GM19099 (cell line): ENCODE measurements around the gene MAD1L1.

Source experiments
- POLR2A ChIP-seq: IDR thresholded peaks from 3 replicates; pipeline ENCODE4 v1.6.1; 2011; ENCODE audit warnings: low read depth; ENCODE audit not compliant: insufficient read length; ENCODE audit errors: extremely low read depth

Gene MAD1L1

DNA sequence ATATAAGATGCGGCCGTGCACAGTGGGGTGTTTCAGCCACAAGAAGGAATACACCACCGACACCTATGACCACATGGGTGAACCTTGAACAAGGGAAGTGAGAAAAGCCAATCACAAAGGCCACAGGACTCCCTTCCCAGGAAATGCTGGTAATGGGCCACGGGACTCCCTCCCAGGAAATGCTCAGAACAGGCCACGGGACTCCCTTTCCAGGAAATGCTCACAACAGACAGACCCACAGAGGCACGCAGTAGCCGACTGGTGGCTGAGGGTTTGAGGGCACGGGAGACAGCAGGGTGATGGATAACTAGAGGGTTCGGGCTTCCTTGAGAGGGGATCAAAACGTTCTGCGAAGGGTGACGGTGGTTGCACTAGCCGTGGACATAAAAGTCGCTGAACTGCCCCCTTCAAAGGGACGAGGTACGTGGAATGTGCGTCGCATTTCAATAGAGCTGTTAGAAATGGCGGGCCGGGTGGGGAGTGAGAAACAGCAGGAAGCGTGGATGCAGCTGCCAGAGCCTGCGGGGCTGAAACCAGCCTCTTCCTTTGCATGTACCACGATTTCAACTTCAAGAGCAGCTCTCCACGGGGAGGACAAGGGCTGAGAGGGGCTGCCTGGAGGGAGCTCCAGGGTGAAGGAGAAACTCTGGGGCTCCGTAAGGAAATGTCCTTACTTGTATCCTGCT is 288.7 kb downstream of the MAD1L1 start:
- no peak for TF ChIP-seq POLR2A

DNA sequence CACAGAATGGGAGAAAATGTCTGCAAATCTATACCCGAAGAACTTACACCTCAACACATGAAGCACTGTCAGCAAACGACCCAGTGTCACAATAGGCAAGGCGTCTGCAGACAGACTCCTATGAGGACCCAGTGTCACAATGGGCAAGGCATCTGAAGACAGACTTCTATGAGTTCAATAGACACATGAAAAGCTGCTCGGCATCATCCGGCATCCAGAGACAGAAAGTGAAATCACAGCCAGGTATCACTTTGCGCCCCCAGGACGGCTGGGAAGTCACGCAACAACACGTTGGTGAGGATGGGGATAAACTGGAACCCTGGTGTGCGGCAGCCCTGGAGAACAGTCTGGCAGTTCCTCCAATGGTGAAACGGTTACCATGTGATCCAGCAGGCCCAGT is 289.4 kb downstream of the MAD1L1 start:
- no peak for TF ChIP-seq POLR2A

DNA sequence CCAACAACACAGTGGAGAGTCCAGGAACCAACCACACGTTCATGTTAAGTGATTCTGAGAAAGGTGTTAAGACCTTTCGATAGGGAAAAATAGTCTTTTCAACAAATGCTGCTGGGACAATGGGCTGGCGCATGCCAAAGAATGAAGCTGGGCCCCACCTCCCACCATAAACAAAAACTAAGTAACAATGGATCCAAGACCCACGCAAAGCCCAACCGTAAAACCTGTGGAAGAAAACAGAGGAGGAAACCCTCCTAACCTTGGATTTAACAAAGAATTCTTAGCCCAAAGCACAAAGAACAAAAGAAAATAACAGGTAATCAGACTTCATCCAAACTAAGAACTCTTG is 289.8 kb downstream of the MAD1L1 start:
- TF ChIP-seq POLR2A = no peak

DNA sequence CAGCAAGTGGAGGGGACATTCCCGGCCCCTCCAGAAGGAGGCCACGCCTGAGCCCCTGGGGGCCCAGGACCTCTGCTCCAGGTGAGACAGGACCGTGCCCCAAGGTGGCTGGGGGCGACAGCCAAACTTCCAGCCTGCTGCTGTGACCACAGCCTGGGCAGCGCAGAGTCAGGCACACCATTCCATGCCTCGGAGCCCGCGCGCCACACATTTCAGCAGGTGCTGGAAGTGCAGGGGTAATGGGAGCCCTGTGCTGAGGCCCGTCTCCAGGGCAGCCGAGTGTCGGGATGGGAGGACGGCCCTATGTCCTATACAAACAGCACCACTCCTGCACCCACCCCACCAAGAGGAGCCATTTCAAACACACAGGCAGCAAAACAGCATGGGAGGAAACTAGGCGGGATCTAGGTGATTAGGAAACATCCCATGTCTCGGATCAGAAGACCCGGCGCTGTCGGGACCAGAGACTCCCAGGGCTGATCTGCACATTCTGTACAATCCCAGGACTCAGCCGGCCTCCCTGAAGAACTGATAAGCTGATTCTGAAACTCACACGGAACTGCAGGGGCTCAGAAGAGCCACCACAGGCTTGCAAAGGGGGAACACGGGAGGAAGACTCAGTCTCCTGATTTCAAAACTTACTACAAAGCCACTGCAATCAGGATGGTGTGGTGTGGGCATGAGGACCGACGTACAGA is 290.4 kb downstream of the MAD1L1 start:
- TF ChIP-seq POLR2A = no peak

DNA sequence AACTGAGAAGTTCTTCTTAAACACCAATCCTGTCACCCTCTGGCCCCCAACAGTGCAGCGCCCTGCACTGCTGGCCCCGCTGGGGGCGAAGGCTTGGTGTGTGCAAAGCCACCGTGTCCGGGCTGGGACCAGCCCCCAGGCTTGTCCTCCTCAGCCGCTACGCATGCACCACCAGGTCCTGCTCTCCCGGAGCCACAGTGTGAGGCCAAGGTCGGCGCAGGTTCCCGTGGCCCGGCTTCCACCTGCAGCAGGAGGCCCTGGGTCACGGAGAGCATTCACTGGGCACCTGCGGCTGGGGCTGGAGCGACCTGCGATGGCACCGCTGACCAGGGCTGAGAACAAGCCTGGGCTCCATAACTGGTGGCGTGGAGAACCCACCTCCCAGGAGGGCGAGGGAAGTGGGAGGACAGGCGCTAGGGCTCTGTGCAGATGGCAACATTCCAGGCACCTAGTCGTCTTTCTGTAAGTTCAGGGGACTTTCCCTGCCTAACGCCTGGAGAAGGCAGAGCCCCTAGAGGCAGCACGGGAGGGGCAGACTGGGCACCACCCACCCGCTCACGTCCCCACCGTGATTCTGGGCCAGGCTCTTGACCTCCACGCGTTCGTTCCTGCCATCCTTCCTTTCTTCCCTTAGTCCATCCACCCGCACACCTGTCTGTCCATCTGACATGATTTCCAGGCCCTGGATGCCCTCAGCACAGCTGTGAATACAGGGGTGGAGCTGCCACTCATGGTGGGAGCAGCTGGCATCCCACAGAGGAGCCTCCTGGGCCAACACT is 291.1 kb downstream of the MAD1L1 start:
- no peak for TF ChIP-seq POLR2A

DNA sequence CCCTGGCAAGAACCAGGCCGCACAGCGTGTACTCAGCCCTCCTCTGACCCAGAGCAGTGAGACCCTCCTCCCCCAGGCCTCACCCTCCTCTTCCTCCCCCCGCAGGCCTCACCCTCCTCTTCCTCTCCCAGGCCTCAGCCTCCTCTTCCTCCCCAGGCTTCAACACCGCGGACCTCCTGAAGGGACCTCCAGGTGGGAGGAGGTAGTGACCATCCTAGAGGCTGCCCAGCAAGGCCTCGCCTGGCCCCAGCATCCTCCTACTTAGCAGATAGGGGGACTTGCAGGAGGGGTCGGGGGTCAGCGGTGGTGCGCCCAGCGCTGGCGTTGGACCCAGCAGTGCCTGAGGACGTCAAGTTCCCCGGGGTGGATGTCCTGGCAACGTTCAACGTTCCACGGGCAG is 291.9 kb downstream of the MAD1L1 start:
- no peak for TF ChIP-seq POLR2A

DNA sequence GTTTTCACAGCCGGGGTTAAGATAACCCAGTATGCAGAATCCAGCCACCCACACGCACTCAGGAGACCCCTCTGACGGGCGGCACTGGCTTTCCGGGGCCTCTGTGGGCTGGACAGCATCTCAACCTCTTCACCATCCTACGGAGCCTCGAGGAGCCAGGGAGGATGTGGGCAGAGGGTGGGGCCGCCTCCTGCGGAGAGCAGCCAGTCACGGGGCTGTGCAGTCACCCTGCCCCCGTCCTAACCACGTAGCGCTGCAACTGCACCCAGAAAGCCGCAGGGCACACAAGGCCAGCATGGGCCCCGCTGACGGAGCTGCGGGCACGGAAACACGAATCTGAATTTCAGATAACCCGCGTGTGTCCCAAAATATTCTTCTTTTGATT is 292.4 kb downstream of the MAD1L1 start:
- peak; percentile 27 for TF ChIP-seq POLR2A

DNA sequence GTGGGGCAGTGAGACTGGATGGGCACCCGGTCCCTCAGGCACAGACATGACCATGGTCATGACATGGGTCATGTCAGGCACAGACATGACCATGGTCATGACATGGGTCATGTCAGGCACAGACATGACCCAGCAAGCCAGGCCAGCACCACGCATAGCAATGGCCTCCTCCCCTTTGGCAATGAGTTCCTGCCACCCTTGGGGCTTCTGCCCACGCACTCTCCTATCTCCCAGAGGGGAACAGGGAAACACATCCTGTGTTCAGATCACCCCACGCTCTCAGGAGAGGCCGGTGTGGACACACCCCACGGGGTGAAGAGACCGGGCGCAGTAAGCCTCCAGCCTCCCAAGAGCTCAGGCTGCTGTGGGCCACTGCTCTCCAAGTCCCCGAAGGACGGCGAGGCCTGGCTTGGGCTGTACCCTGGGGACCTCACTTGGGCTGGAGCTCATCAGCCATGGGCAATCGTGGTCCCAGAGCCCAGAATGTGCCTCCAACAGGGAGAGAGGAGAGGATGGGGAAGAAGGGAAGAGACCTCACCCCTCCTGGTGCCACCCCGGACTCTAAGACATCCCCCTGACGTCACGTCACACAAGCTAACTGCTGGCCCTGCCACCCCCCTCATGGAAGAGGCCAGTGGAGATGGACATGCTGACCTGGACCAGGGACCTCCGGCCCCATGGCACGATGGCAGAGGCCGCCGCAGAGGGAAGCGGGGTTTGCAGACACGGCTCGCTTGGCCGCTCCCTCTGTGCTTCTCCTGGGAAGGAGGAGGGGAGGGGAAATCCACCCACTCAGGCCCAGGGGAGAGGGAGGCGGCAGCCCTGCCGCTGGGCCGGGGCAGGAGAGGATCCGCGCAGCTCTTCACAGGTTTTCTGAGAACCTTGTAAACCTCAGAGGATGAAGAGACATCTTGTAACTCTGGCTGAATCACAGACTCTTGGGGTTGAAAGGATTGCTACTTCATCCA is 293.0 kb downstream of the MAD1L1 start:
- no peak for TF ChIP-seq POLR2A

DNA sequence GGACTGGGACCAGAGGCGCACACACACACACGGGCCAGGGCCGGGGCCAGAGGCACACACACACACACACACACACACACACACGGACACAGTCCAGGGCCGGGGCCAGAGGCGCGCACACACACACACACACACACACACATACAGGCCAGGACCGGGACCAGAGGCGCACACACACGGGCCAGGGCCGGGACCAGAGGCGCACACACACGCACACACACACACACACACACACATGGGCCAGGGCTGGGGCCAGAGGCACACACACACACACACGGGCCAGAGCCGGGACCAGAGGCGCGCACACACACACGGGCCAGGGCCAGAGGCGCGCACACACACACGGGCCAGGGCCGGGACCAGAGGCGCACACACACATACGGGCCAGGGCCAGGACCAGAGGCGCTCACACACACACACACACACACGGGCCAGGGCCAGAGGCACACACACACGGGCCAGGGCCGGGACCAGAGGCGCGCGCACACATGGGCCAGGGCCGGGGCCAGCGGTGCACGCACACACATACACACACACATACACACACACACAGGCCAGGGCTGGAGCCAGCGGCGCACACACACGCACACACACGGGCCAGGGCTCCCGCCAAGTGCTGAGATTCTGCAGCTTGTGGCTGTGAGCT is 293.8 kb downstream of the MAD1L1 start:
- no peak for TF ChIP-seq POLR2A

DNA sequence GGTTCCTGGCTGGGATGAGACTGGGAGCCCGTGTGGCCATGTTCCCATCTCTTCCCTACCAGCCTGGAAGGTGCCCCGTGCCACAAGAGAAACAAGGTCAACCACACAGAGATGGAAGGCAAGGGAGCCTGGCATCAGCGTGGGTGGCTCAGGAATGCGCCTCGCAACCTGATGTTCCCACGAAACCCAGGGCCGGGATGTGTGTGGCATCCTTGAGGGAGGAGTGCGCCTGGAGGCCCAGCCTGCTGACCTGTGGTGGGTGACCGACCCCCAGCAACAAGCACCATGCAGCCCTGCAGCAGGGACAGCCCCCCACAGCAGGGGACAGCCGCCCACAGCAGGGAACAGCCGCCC is 295.5 kb downstream of the MAD1L1 start:
- TF ChIP-seq POLR2A = no peak

DNA sequence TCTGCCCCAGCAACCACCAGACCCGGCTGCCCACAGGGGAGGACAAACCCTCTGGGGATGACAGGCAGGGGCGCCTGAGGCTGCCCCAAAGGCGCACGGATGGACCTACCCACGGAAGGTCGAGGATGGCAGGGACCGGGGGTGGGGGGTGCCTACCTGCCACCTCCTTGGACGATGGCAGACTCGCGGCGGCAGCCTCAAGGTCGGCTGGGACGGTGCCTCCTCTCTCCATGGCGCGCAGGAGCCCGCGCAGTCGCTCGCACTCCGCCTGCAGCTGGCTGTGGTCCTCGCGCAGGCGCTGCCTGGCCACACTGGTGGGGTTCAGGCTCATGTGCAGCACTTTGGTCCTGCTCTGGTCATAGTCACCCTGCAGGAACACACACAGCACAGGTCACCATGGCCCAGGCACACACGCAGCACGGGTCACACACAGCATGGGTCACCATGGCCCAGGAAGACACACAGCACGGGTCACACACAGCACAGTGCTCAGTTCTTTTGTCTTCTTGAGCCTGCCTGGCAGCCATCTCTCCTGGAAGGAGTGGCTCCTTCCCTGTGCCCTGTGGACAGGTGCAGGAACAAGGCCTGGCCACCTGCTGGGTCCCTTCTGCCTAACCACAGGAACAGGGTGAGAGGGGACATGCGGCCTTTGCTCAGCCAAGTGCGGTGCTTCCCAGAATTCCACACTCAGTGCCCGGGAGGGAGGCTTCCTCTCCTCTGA is 296.1 kb downstream of the MAD1L1 start:
- no peak for TF ChIP-seq POLR2A

DNA sequence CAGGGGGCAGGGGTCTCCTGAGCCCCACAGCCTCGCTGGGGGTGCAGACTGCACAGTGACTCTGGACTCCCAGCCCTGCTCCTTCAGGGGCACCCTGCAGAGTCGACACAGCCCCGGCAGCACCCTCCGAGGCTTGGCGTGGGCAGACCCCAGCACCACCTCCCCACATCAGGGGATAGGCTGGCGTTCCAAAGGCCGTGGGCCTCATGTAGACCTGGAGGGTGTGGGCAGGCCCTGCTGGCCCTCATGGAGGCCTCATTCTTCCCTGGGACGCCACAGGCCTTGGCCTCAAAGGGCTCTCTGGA is 296.8 kb downstream of the MAD1L1 start:
- TF ChIP-seq POLR2A = no peak

DNA sequence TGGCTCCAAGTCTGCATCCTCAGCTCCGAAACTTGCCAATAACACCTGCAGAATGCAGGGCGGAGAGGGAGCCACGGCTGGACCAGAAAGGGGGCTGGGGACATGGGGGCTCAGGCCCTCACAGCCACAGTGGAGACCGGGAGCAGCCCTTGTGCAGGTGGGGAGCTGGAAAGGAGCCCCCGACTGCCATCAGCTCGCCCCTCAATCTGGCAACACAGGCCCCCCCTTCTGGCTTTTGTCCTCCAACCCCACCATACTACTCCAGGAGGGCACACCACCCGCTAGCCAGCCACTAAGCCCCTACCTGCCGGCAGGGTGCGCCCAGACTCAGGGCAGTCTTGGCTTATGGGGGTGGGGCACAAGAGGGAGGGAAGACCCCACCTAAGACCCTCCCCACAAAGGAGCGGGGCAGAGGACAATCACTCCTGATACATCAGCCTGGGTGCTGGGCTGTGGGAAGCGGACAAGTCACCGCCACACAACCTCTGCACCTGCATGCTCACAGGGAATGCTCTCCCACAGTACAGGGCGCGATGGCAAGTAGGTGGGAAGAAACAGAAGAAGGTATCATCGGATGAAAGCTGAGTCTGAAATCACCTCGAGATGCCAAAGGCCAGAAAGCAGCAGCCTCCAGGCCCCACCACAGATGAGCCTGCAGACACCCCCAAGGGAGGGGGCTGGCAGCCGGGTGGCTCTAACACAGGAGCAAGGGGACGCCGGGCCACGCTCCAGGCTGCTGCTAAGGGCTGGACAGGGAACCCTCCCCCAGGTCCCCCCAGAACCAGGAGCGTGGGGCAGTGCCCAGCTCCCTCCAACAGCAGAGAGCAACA is 297.4 kb downstream of the MAD1L1 start:
- no peak for TF ChIP-seq POLR2A
